HepG2 (cell line): ENCODE measurements around the gene KRTAP3-1.

ENCODE experiments used
- BRCA1 ChIP-seq: sonication (generic); formaldehyde crosslinking; IDR thresholded peaks from 2 replicates; pipeline ENCODE4 v1.4.0; 2020; ENCODE audit warnings: missing genetic modification reagents
- CAMTA2 ChIP-seq: sonication (generic); formaldehyde crosslinking; IDR thresholded peaks from 2 replicates; pipeline ENCODE4 v1.4.0; 2020; ENCODE audit warnings: mild to moderate bottlenecking, missing genetic modification reagents, borderline replicate concordance
- CHD2 ChIP-seq: IDR thresholded peaks from 2 replicates; pipeline ENCODE4 v1.6.1; 2011; ENCODE audit warnings: low read depth, low read length, improper control_type of control experiment
- JUNB ChIP-seq: sonication (generic); formaldehyde crosslinking; IDR thresholded peaks from 2 replicates; pipeline ENCODE4 v1.8.0; 2022; ENCODE audit warnings: missing genetic modification reagents, mild to moderate bottlenecking, borderline replicate concordance
- KLF9 ChIP-seq: IDR thresholded peaks from 2 replicates; pipeline ENCODE4 v1.6.1; 2016; ENCODE audit warnings: low read depth
- NKX3-1 ChIP-seq: sonication (generic); formaldehyde crosslinking; IDR thresholded peaks from 2 replicates; pipeline ENCODE4 v1.5.0; 2020; ENCODE audit warnings: missing genetic modification reagents
- POLR2AphosphoS5 ChIP-seq: IDR thresholded peaks from 2 replicates; pipeline ENCODE4 v1.6.1; 2012; ENCODE audit warnings: low read depth, low read length
- ZBTB20 ChIP-seq: sonication (generic); formaldehyde crosslinking; IDR thresholded peaks from 2 replicates; pipeline ENCODE4 v1.8.1; 2023; ENCODE audit warnings: missing genetic modification reagents, low read depth, mild to moderate bottlenecking, borderline replicate concordance
- ZZZ3 ChIP-seq: sonication (generic); formaldehyde crosslinking; IDR thresholded peaks from 2 replicates; pipeline ENCODE4 v1.4.0; 2020; ENCODE audit warnings: missing genetic modification reagents, mild to moderate bottlenecking, borderline replicate concordance
- TF ChIP-seq, protein P1 (sequence below): sonication (generic); formaldehyde crosslinking; IDR thresholded peaks from 2 replicates; pipeline ENCODE4 v1.5.0; 2020; ENCODE audit warnings: mild to moderate bottlenecking, missing genetic modification reagents, moderate library complexity
- TF ChIP-seq, protein P2 (sequence below): IDR thresholded peaks from 2 replicates; pipeline ENCODE4 v1.6.1; 2016; ENCODE audit warnings: missing compliant biosample characterization, missing genetic modification reagents, borderline replicate concordance
- TF ChIP-seq, protein P3 (sequence below): sonication (generic); formaldehyde crosslinking; IDR thresholded peaks from 2 replicates; pipeline ENCODE4 v1.5.0; 2020; ENCODE audit warnings: missing genetic modification reagents
- TF ChIP-seq, protein P4 (sequence below): sonication (generic); formaldehyde crosslinking; IDR thresholded peaks from 2 replicates; pipeline ENCODE4 v1.4.0; 2020; ENCODE audit warnings: mild to moderate bottlenecking, missing genetic modification reagents
- TF ChIP-seq, protein P5 (sequence below): sonication (generic); formaldehyde crosslinking; IDR thresholded peaks from 2 replicates; pipeline ENCODE4 v1.5.0; 2020; ENCODE audit warnings: missing genetic modification reagents, mild to moderate bottlenecking, borderline replicate concordance

DNA sequence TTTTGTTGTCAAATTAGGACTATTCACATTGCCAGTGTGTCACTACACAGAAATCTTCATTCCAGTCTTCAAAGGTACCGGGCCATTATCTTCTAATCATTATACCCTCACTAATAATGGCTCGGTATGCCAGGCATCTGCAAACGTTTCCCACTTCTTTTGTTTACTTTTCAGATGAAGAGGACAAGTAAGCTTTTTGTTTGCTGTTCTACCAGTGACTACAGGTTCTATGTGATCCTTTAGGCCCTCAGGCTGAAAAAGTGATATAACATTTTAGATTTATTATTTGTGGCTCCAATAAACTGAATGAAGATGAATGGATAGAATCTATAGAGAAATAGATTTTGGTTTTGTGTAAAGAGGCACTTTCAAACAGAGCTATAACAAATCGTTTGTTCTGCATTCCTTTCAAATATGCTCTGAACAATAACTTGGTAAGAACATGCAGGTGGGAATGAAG, 403 bp upstream of the KRTAP3-1 start:
- TF ChIP-seq, protein P1, sequence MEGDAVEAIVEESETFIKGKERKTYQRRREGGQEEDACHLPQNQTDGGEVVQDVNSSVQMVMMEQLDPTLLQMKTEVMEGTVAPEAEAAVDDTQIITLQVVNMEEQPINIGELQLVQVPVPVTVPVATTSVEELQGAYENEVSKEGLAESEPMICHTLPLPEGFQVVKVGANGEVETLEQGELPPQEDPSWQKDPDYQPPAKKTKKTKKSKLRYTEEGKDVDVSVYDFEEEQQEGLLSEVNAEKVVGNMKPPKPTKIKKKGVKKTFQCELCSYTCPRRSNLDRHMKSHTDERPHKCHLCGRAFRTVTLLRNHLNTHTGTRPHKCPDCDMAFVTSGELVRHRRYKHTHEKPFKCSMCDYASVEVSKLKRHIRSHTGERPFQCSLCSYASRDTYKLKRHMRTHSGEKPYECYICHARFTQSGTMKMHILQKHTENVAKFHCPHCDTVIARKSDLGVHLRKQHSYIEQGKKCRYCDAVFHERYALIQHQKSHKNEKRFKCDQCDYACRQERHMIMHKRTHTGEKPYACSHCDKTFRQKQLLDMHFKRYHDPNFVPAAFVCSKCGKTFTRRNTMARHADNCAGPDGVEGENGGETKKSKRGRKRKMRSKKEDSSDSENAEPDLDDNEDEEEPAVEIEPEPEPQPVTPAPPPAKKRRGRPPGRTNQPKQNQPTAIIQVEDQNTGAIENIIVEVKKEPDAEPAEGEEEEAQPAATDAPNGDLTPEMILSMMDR (CRISPR knock-in tag), result no peak
- TF ChIP-seq, protein P2, sequence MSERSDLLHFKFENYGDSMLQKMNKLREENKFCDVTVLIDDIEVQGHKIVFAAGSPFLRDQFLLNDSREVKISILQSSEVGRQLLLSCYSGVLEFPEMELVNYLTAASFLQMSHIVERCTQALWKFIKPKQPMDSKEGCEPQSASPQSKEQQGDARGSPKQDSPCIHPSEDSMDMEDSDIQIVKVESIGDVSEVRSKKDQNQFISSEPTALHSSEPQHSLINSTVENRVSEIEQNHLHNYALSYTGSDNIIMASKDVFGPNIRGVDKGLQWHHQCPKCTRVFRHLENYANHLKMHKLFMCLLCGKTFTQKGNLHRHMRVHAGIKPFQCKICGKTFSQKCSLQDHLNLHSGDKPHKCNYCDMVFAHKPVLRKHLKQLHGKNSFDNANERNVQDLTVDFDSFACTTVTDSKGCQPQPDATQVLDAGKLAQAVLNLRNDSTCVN (CRISPR knock-in tag), result no peak
- TF ChIP-seq, protein P3, sequence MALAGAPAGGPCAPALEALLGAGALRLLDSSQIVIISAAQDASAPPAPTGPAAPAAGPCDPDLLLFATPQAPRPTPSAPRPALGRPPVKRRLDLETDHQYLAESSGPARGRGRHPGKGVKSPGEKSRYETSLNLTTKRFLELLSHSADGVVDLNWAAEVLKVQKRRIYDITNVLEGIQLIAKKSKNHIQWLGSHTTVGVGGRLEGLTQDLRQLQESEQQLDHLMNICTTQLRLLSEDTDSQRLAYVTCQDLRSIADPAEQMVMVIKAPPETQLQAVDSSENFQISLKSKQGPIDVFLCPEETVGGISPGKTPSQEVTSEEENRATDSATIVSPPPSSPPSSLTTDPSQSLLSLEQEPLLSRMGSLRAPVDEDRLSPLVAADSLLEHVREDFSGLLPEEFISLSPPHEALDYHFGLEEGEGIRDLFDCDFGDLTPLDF, result no peak
- no peak for TF ChIP-seq KLF9 (CRISPR knock-in tag)
- no peak for TF ChIP-seq CAMTA2 (CRISPR knock-in tag)
- TF ChIP-seq, protein P4, sequence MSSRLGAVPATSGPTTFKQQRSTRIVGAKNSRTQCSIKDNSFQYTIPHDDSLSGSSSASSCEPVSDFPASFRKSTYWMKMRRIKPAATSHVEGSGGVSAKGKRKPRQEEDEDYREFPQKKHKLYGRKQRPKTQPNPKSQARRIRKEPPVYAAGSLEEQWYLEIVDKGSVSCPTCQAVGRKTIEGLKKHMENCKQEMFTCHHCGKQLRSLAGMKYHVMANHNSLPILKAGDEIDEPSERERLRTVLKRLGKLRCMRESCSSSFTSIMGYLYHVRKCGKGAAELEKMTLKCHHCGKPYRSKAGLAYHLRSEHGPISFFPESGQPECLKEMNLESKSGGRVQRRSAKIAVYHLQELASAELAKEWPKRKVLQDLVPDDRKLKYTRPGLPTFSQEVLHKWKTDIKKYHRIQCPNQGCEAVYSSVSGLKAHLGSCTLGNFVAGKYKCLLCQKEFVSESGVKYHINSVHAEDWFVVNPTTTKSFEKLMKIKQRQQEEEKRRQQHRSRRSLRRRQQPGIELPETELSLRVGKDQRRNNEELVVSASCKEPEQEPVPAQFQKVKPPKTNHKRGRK (CRISPR knock-in tag), result no peak
- TF ChIP-seq, protein P5, sequence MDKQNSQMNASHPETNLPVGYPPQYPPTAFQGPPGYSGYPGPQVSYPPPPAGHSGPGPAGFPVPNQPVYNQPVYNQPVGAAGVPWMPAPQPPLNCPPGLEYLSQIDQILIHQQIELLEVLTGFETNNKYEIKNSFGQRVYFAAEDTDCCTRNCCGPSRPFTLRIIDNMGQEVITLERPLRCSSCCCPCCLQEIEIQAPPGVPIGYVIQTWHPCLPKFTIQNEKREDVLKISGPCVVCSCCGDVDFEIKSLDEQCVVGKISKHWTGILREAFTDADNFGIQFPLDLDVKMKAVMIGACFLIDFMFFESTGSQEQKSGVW, result no peak
- TF ChIP-seq ZBTB20, result peak; percentile 44; the same call in 1 of the 2 replicates
- no peak for TF ChIP-seq JUNB
- no peak; the same call in 1 of the 2 replicates for TF ChIP-seq BRCA1
- TF ChIP-seq CHD2, result no peak
- no peak for TF ChIP-seq POLR2AphosphoS5
- TF ChIP-seq ZZZ3 (CRISPR knock-in tag), result no peak
- TF ChIP-seq NKX3-1 (CRISPR knock-in tag), result peak; percentile 84
